ENCODE results near the gene SCP2.

Gene SCP2

GRCh38 chr1:53090227-53091147, 163.4 kb downstream of the SCP2 start:
- TF ChIP-seq CTCF (IDR thresholded peaks at IDR 0.05; ENCODE audit: borderline replicate concordance, control extremely low read depth, extremely low read depth, insufficient read depth, missing control alignments), result no peak
- in situ Hi-C loops (cut with MboI; ENCODE audit: low sequenced_read_pairs, unreplicated experiment), result no loop called here
- no peak for DNase-seq (ENCODE audit: low spot score)

GRCh38 chr1:53091841-53092645, 165.0 kb downstream of the SCP2 start:
- DNase-seq (ENCODE audit: low spot score), result no peak
- in situ Hi-C loops (cut with MboI; ENCODE audit: low sequenced_read_pairs, unreplicated experiment), result no loop called here
- no peak for TF ChIP-seq CTCF (IDR thresholded peaks at IDR 0.05; ENCODE audit: borderline replicate concordance, control extremely low read depth, extremely low read depth, insufficient read depth, missing control alignments)

GRCh38 chr1:53092659-53093450, 165.8 kb downstream of the SCP2 start:
- TF ChIP-seq CTCF (IDR thresholded peaks at IDR 0.05; ENCODE audit: borderline replicate concordance, control extremely low read depth, extremely low read depth, insufficient read depth, missing control alignments), result no peak
- no peak for DNase-seq (ENCODE audit: low spot score)
- in situ Hi-C loops (cut with MboI; ENCODE audit: low sequenced_read_pairs, unreplicated experiment), result no loop called here

GRCh38 chr1:53093451-53093754, 166.3 kb downstream of the SCP2 start:
- in situ Hi-C loops (cut with MboI; ENCODE audit: low sequenced_read_pairs, unreplicated experiment), result no loop called here
- TF ChIP-seq CTCF (IDR thresholded peaks at IDR 0.05; ENCODE audit: borderline replicate concordance, control extremely low read depth, extremely low read depth, insufficient read depth, missing control alignments), result no peak
- DNase-seq (ENCODE audit: low spot score), result no peak

- TF ChIP-seq CTCF (IDR thresholded peaks at IDR 0.05; ENCODE audit: borderline replicate concordance, control extremely low read depth, extremely low read depth, insufficient read depth, missing control alignments), result no peak
- no peak for DNase-seq (ENCODE audit: low spot score)
- in situ Hi-C loops (cut with MboI; ENCODE audit: low sequenced_read_pairs, unreplicated experiment), result no loop called here
Measured at GRCh38 chr1:53093778-53094532, 166.9 kb downstream of the SCP2 start.
